Measurements from ENCODE around the gene FSHB.
A peak's percentile ranks its signal among the peaks of the same experiment; 100 is the strongest.

The FSHB gene

GRCh38 chr11:30244265-30244664 is 13.5 kb downstream of the FSHB start:
- no peak for TF ChIP-seq CTCF (IDR thresholded peaks at IDR 0.05; ENCODE audit: insufficient read depth, low read depth, low read length, missing control alignments)
- DNase-seq (ENCODE audit: low read depth): peak; percentile 70

DNA sequence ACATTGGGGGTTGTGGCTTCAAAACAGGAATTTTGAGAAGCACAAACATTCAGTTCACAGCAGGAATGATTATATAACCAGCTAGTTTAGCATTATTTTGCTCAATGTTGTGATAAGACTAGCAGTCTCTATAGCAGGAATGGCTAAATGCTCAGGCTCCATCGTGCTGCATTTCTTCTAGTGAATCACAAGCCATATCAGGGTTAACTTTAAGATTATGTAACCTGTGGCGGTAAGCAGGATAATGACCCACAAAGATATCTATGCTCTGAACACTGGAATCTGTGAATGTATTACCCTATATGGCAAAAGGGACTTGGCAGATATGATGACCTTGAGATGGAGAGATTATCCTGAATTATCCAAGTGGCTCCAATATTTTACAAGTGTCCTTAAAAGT is 14.8 kb downstream of the FSHB start:
- TF ChIP-seq CTCF (IDR thresholded peaks at IDR 0.05; ENCODE audit: insufficient read depth, low read depth, low read length, missing control alignments): no peak
- no peak for DNase-seq (ENCODE audit: low read depth)
- no peak overlapping the region for H3K4me3 ChIP-seq (ENCODE audit: low read length)

More at GRCh38 chr11:30244265-30244664, 13.5 kb downstream of the FSHB start:
- no peak overlapping the region for H3K4me3 ChIP-seq (ENCODE audit: low read length)

DNA sequence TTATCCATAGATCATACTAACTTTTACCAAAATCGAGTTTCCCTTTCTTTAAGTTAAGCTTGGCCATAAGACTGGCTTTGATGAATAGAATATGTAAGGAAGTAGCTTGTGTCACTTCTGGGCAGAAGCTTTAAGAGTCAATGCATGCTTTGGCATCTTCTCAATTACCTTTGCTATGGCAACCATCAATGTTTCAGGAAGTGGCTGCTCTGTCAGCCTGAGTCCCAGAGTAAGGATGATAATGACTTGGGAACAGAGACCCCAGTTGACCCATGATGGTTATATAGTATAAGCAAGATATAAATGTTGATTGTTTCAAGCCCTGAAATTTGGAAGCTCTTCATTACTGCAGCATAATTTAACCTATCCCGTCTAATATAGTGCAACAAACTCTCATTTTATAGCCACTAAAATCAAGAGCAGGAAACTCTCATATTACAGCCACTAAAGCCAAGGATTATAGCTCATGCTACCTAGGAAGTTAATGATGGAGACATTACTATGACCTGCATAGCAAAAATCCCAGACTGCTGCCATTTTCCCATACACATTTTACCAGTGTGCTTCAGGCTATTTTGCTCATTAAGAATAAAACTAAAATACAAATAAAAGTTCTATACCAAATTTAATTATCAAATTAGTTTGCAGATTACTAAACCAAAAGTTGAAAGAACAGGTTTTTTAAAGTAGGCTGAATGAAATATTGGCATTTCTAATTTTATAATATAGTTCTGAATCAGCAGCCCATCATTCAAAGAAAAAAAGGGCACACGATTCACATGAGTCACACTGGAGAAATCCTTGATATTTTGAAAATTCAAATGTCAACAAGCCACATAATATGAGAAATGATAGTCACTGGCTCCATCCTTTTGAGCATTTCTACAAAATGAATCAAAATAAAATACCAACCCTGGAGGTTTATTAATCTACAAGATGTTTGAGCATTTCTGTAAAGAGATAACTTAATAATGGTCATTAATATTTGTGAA is 23.8 kb downstream of the FSHB start:
- no peak for TF ChIP-seq CTCF (IDR thresholded peaks at IDR 0.05; ENCODE audit: insufficient read depth, low read depth, low read length, missing control alignments)
- no peak overlapping the region for H3K4me3 ChIP-seq (ENCODE audit: low read length)
- no peak for DNase-seq (ENCODE audit: low read depth)

- no peak overlapping the region for H3K4me3 ChIP-seq (ENCODE audit: low read length)
- TF ChIP-seq CTCF (IDR thresholded peaks at IDR 0.05; ENCODE audit: insufficient read depth, low read depth, low read length, missing control alignments): no peak
- no peak for DNase-seq (ENCODE audit: low read depth)
Observed at GRCh38 chr11:30255637-30256036, 24.8 kb downstream of the FSHB start.

GRCh38 chr11:30257058-30257457 is 26.2 kb downstream of the FSHB start:
- DNase-seq (ENCODE audit: low read depth): no peak
- TF ChIP-seq CTCF (IDR thresholded peaks at IDR 0.05; ENCODE audit: insufficient read depth, low read depth, low read length, missing control alignments): no peak
- H3K4me3 ChIP-seq (ENCODE audit: low read length): no peak overlapping the region

GRCh38 chr11:30258679-30259078 is 27.9 kb downstream of the FSHB start:
- no peak for DNase-seq (ENCODE audit: low read depth)
- no peak overlapping the region for H3K4me3 ChIP-seq (ENCODE audit: low read length)
- no peak for TF ChIP-seq CTCF (IDR thresholded peaks at IDR 0.05; ENCODE audit: insufficient read depth, low read depth, low read length, missing control alignments)
